Measurements from ENCODE around the gene PPEF2.

DNA sequence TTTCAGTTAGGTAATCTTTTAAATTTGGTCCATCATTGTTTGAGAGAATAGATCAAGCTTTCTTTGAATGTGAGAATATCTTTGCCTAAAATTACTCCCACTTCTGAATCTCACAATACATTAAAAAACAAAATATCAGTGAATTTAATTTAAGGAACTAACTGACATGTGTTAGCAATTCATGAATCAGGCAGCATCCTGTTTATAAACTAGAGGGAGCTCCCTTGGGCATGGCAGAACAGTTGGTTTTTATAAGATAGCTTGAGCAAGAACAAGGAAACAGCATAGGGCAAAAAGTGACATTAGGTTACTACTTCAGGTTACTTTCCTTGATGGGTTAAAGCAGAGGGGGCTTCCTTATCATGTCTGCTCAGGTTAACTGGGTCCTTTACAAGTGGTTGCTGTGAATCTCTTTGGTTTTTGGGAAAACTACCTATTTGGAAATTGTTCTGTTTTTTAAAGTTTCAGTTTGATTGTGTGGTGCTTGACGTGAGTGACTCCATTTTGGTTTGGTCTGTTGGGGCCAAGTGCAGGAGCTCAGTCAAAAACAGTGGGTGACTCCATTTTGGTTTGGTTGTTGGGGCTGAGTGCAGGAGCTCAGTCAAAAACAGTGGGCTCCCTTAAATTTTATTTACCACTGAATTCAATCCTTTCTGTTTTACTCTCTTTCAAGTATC, 68.0 kb downstream of the PPEF2 start:
- TF ChIP-seq, protein P1, sequence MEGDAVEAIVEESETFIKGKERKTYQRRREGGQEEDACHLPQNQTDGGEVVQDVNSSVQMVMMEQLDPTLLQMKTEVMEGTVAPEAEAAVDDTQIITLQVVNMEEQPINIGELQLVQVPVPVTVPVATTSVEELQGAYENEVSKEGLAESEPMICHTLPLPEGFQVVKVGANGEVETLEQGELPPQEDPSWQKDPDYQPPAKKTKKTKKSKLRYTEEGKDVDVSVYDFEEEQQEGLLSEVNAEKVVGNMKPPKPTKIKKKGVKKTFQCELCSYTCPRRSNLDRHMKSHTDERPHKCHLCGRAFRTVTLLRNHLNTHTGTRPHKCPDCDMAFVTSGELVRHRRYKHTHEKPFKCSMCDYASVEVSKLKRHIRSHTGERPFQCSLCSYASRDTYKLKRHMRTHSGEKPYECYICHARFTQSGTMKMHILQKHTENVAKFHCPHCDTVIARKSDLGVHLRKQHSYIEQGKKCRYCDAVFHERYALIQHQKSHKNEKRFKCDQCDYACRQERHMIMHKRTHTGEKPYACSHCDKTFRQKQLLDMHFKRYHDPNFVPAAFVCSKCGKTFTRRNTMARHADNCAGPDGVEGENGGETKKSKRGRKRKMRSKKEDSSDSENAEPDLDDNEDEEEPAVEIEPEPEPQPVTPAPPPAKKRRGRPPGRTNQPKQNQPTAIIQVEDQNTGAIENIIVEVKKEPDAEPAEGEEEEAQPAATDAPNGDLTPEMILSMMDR (IDR thresholded peaks at IDR 0.05) = no peak
- TF ChIP-seq POLR2A (IDR thresholded peaks at IDR 0.05) = no peak
